A549 (cell line): ENCODE measurements around the gene PTPRD.

Experiments
- CHD4 ChIP-seq: fragments of 200-600 bp; sonication (generic); IDR thresholded peaks from 2 replicates; pipeline ENCODE4 v1.6.1; 2016; ENCODE audit warnings: antibody characterized with exemption, mild to moderate bottlenecking, borderline replicate concordance
- EP300 ChIP-seq, 2 experiments: fragments of >200 bp; sonication (Bioruptor Twin); formaldehyde crosslinking; IDR thresholded peaks; 2 replicates in 1 of 2; 3 replicates in 1 of 2; pipeline ENCODE4 v1.6.1; 2016 to 2017
- FOSL2 ChIP-seq, 2 experiments: fragments of 450-650 bp in 1 of 2; fragments of >200 bp in 1 of 2; sonication (Bioruptor Twin) in 1 of 2; formaldehyde crosslinking; IDR thresholded peaks; 2 replicates each; pipeline versions ENCODE4 v1.5.0 to v1.6.1; 2016 to 2020; ENCODE audit warnings: mild to moderate bottlenecking in 1 of 2, moderate library complexity in 1 of 2
- MYC ChIP-seq: IDR thresholded peaks from 2 replicates; pipeline ENCODE4 v1.6.1; 2012; ENCODE audit warnings: mild to moderate bottlenecking, inconsistent platforms, low read length, improper control_type of control experiment, borderline replicate concordance
- NFE2L2 ChIP-seq: fragments of 150-350 bp; conservative IDR thresholded peaks from 2 replicates; pipeline ENCODE4 v1.6.1; 2014; ENCODE audit warnings: low read length
- POLR2A ChIP-seq: IDR thresholded peaks from 2 replicates; pipeline ENCODE4 v1.6.1; 2012; ENCODE audit warnings: mild to moderate bottlenecking, low read length
- RNF2 ChIP-seq: fragments of 200-600 bp; sonication (generic); IDR thresholded peaks from 2 replicates; pipeline ENCODE4 v1.6.1; 2016; ENCODE audit warnings: low read depth, mild to moderate bottlenecking, antibody characterized with exemption, moderate library complexity, borderline replicate concordance
- ZC3H11A ChIP-seq: fragments of 450-650 bp; IDR thresholded peaks from 2 replicates; pipeline ENCODE4 v1.6.1; 2014; ENCODE audit warnings: antibody characterized with exemption, mild to moderate bottlenecking
- TF ChIP-seq, protein P1 (sequence below): fragments of >200 bp; sonication (Bioruptor Twin); formaldehyde crosslinking; IDR thresholded peaks from 3 replicates; pipeline ENCODE4 v1.5.1; 2016
- TF ChIP-seq, protein P2 (sequence below): fragments of 200-600 bp; sonication (generic); IDR thresholded peaks from 2 replicates; pipeline ENCODE4 v1.6.1; 2016; ENCODE audit warnings: antibody characterized with exemption, mild to moderate bottlenecking, moderate library complexity
- TF ChIP-seq, protein P3 (sequence below): fragments of 250-450 bp; sonication (Bioruptor Pico); IDR thresholded peaks from 2 replicates; pipeline ENCODE4 v1.5.0; 2020; ENCODE audit warnings: low read depth, mild to moderate bottlenecking, moderate library complexity

DNA sequence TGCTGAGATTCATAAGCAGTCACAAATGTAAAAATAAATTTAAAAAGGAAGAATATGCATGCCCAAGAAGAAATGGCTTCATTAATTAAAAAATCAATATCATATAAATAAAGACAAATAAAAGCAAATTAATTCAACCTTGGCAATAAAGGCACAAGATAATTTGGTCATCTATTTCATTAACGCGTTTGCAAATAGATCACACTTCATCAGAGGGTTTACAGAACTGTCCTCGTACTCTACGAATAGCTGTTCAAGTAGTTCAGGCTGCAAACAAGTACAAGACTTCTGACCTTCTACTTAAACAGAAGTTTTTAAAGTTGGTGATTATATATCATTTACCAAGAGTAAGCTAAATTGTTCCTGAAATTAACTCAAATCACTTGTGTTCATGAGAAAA is 2038.0 kb downstream of the PTPRD start:
- TF ChIP-seq FOSL2 (IDR thresholded peaks at IDR 0.05) (no peak), FOSL2 (CRISPR knock-in tag; IDR thresholded peaks at IDR 0.05) (no peak), RNF2 (no peak), CHD4 (no peak), EP300 (IDR thresholded peaks at IDR 0.05) (no peak), POLR2A (no peak), NFE2L2 (no peak), MYC (no peak), ZC3H11A (no peak)
- TF ChIP-seq, protein P1, sequence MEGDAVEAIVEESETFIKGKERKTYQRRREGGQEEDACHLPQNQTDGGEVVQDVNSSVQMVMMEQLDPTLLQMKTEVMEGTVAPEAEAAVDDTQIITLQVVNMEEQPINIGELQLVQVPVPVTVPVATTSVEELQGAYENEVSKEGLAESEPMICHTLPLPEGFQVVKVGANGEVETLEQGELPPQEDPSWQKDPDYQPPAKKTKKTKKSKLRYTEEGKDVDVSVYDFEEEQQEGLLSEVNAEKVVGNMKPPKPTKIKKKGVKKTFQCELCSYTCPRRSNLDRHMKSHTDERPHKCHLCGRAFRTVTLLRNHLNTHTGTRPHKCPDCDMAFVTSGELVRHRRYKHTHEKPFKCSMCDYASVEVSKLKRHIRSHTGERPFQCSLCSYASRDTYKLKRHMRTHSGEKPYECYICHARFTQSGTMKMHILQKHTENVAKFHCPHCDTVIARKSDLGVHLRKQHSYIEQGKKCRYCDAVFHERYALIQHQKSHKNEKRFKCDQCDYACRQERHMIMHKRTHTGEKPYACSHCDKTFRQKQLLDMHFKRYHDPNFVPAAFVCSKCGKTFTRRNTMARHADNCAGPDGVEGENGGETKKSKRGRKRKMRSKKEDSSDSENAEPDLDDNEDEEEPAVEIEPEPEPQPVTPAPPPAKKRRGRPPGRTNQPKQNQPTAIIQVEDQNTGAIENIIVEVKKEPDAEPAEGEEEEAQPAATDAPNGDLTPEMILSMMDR = no peak
- TF ChIP-seq, protein P2, sequence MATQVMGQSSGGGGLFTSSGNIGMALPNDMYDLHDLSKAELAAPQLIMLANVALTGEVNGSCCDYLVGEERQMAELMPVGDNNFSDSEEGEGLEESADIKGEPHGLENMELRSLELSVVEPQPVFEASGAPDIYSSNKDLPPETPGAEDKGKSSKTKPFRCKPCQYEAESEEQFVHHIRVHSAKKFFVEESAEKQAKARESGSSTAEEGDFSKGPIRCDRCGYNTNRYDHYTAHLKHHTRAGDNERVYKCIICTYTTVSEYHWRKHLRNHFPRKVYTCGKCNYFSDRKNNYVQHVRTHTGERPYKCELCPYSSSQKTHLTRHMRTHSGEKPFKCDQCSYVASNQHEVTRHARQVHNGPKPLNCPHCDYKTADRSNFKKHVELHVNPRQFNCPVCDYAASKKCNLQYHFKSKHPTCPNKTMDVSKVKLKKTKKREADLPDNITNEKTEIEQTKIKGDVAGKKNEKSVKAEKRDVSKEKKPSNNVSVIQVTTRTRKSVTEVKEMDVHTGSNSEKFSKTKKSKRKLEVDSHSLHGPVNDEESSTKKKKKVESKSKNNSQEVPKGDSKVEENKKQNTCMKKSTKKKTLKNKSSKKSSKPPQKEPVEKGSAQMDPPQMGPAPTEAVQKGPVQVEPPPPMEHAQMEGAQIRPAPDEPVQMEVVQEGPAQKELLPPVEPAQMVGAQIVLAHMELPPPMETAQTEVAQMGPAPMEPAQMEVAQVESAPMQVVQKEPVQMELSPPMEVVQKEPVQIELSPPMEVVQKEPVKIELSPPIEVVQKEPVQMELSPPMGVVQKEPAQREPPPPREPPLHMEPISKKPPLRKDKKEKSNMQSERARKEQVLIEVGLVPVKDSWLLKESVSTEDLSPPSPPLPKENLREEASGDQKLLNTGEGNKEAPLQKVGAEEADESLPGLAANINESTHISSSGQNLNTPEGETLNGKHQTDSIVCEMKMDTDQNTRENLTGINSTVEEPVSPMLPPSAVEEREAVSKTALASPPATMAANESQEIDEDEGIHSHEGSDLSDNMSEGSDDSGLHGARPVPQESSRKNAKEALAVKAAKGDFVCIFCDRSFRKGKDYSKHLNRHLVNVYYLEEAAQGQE = no peak
- TF ChIP-seq, protein P3, sequence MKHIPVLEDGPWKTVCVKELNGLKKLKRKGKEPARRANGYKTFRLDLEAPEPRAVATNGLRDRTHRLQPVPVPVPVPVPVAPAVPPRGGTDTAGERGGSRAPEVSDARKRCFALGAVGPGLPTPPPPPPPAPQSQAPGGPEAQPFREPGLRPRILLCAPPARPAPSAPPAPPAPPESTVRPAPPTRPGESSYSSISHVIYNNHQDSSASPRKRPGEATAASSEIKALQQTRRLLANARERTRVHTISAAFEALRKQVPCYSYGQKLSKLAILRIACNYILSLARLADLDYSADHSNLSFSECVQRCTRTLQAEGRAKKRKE (CRISPR knock-in tag) = no peak
